GM21723 (cell line): ENCODE measurements around the gene VRK2.

ENCODE experiments used
- ATAC-seq: cut with Tn5 transposase; IDR thresholded peaks from one replicate; pipeline ENCODE4 v1.9.1; 2021; ENCODE audit warnings: mild to moderate bottlenecking, moderate library complexity; ENCODE audit not compliant: unreplicated experiment

Gene VRK2

GRCh38 chr2:58046585-58047372, at the start of gene VRK2:
VRK2 (plus strand) TSS chr2:58046806; CDS start chr2:58048832, 2,026 bp downstream.
- peak; percentile 85 for ATAC-seq

GRCh38 chr2:58006256-58006951, 40.2 kb upstream of the VRK2 start:
- ATAC-seq: no peak

GRCh38 chr2:58006952-58007284, 39.7 kb upstream of the VRK2 start:
- ATAC-seq: no peak

- no peak for ATAC-seq
These were observed 36.0 kb upstream of the VRK2 start for GRCh38 chr2:58010599-58010998.

- peak; percentile 59 for ATAC-seq
These were observed 27.4 kb upstream of the VRK2 start for GRCh38 chr2:58019229-58019628.

- no peak for ATAC-seq
These were observed 21.3 kb upstream of the VRK2 start for GRCh38 chr2:58025150-58025933.

GRCh38 chr2:58027029-58027428, 19.6 kb upstream of the VRK2 start:
- ATAC-seq: no peak

- ATAC-seq: no peak
These were observed 15.8 kb upstream of the VRK2 start for GRCh38 chr2:58030771-58031170.

GRCh38 chr2:58032016-58032763, 14.4 kb upstream of the VRK2 start:
- peak; percentile 67 for ATAC-seq

GRCh38 chr2:58032764-58033080, 13.9 kb upstream of the VRK2 start:
- peak; percentile 18 for ATAC-seq

- no peak for ATAC-seq
These were observed 13.1 kb upstream of the VRK2 start for GRCh38 chr2:58033530-58033929.

- ATAC-seq: peak; percentile 60
These were observed 11.3 kb upstream of the VRK2 start for GRCh38 chr2:58035352-58035751.

GRCh38 chr2:58039170-58039611, 7.4 kb upstream of the VRK2 start:
- peak; percentile 78 for ATAC-seq

GRCh38 chr2:58042486-58042970, 4.1 kb upstream of the VRK2 start:
- no peak for ATAC-seq

- no peak for ATAC-seq
These were observed 2.5 kb upstream of the VRK2 start for GRCh38 chr2:58044145-58044544.

- no peak for ATAC-seq
These were observed 849 bp upstream of the VRK2 start for GRCh38 chr2:58045580-58046334.

GRCh38 chr2:58046335-58046584, 346 bp upstream of the VRK2 start:
- peak; percentile 24 for ATAC-seq

GRCh38 chr2:58047373-58047935, 848 bp downstream of the VRK2 start:
- peak; percentile 45 for ATAC-seq

GRCh38 chr2:58047961-58048360, 1.4 kb downstream of the VRK2 start:
- no peak for ATAC-seq

GRCh38 chr2:58051445-58051844, 4.8 kb downstream of the VRK2 start:
- ATAC-seq: no peak
